Body of pancreas (tissue), 4 donors: ENCODE results near the gene SOST. TPM values are rescaled to one million over a fixed set of nuclear protein-coding genes. Genes with fewer than 3 reads are reported as not detected.

ENCODE experiments used
- ATAC-seq: fragments of 150-250 bp; one replicate; pipeline ENCODE4 v1.9.1; 2016
- DNase-seq, 4 donors: peaks; one replicate each; pipeline ENCODE4 v3.0.0-alpha.2; 2019
- H3K27ac ChIP-seq, 4 donors: fragments of 200-600 bp; sonication (generic); 1 replicate in 3 of 4; 2 replicates in 1 of 4; pipeline versions ENCODE4 v1.5.1 to v1.6.1; 2016 to 2019; ENCODE audit warnings: mild to moderate bottlenecking in 1 of 4, mixed read lengths in 1 of 4, moderate library complexity in 1 of 4
- H3K27me3 ChIP-seq, 2 donors: fragments of 200-600 bp; sonication (generic); one replicate each; pipeline ENCODE4 v1.6.0; 2016; ENCODE audit warnings: mild to moderate bottlenecking in 1 of 2
- H3K36me3 ChIP-seq, 2 donors: fragments of 200-600 bp; sonication (generic); replicated peaks in 1 of 2; 2 replicates each; pipeline ENCODE4 v1.5.1; 2016; ENCODE audit warnings: low read depth in 2 of 2; ENCODE audit not compliant: insufficient read depth in 1 of 2
- H3K4me1 ChIP-seq: fragments of 200-600 bp; sonication (generic); one replicate; pipeline ENCODE4 v1.6.0; 2016
- H3K4me3 ChIP-seq, 2 donors: fragments of 200-600 bp; sonication (generic); 1 replicate in 1 of 2; 2 replicates in 1 of 2; pipeline ENCODE4 v1.5.1; 2016 to 2019
- H3K9me3 ChIP-seq, 3 donors: fragments of 200-600 bp; sonication (generic); 1 replicate in 2 of 3; 2 replicates in 1 of 3; pipeline ENCODE4 v1.5.1; 2016
- CTCF ChIP-seq, 7 experiments: fragments of 450-650 bp in 4 of 7; fragments of 200-600 bp in 3 of 7; sonication (generic) in 3 of 7; IDR thresholded peaks; one replicate each; pipeline ENCODE4 v1.5.1; 2016 to 2019; ENCODE audit warnings: antibody characterized with exemption in 7 of 7
- POLR2A ChIP-seq, 3 donors: fragments of 450-650 bp; IDR thresholded peaks; one replicate each; pipeline ENCODE4 v1.6.1; 2016; ENCODE audit warnings: antibody characterized with exemption in 3 of 3, mild to moderate bottlenecking in 2 of 3
- WGBS, 2 donors: methylation state at CpG; one replicate each; pipeline ENCODE4 v1.1.5; 2017; 5-methylcytosine and 5-hydroxymethylcytosine counted together
- intact Hi-C: fragments of 100-400 bp; cut with DNase I; formaldehyde crosslinking; loops from one replicate; pipeline ENCODE4 v1.15.1; 2023
- total RNA-seq, 2 donors: library from RNA; depleted of rRNA; stranded (reverse); fragments of >200 nt; gene quantifications; one replicate each; pipeline ENCODE4 v1.1.0, GENCODE V29; 2016

Gene SOST
- total RNA-seq, 2 donors from 2014 or later = not detected

- intact Hi-C loops = no loop called here
- TF ChIP-seq POLR2A (IDR thresholded peaks at IDR 0.05) = no peak
- no peak for TF ChIP-seq CTCF (IDR thresholded peaks at IDR 0.05)
- Histone ChIP-seq H3K27ac (no peak overlapping the region), H3K27me3 (no peaks in the 10 kb centered on the region), H3K36me3 (no peaks in the 10 kb centered on the region), H3K9me3 (no peaks in the 10 kb centered on the region), H3K4me3 (no peak overlapping the region), H3K4me1 (no peaks in the 10 kb centered on the region)
- DNase-seq (no peak), ATAC-seq (no peak)
- WGBS, 2 donors = 61 to 67% methylated on average over 2 of the region's 2 CpGs
These were observed 20.9 kb downstream of the SOST start for GRCh38 chr17:43737722-43738121.

- DNase-seq (no peak), ATAC-seq (no peak)
- 77 to 88% methylated on average over 2 of the region's 2 CpGs for WGBS, 2 donors
- no peak overlapping the region for H3K27ac ChIP-seq
- intact Hi-C loops = no loop called here
- no peak for TF ChIP-seq CTCF (IDR thresholded peaks at IDR 0.05)
- no peak for TF ChIP-seq POLR2A (IDR thresholded peaks at IDR 0.05)
- no peaks in the 10 kb centered on the region for H3K36me3 ChIP-seq
- no peaks in the 10 kb centered on the region for H3K4me1 ChIP-seq
- H3K27me3 ChIP-seq = no peaks in the 10 kb centered on the region
- no peaks in the 10 kb centered on the region for H3K9me3 ChIP-seq
- H3K4me3 ChIP-seq = no peak overlapping the region
These were observed 22.2 kb downstream of the SOST start for GRCh38 chr17:43736389-43736788.

GRCh38 chr17:43734376-43734775, 24.2 kb downstream of the SOST start:
- Histone ChIP-seq H3K27me3 (no peaks in the 10 kb centered on the region), H3K4me1 (no peaks in the 10 kb centered on the region), H3K4me3 (no peak overlapping the region), H3K36me3 (no peaks in the 10 kb centered on the region), H3K27ac (no peak overlapping the region), H3K9me3 (no peaks in the 10 kb centered on the region)
- TF ChIP-seq POLR2A (IDR thresholded peaks at IDR 0.05) (no peak), CTCF (IDR thresholded peaks at IDR 0.05) (no peak)
- 54 to 56% methylated on average over 5 of the region's 5 CpGs for WGBS, 2 donors
- ATAC-seq (no peak), DNase-seq (no peak)
- intact Hi-C loops = no loop called here

- no peak for ATAC-seq
- TF ChIP-seq POLR2A (IDR thresholded peaks at IDR 0.05) = no peak
- TF ChIP-seq CTCF (IDR thresholded peaks at IDR 0.05) = no peak
- 70 to 73% methylated on average over 1 of the region's 1 CpG for WGBS, 2 donors
These were observed 24.6 kb downstream of the SOST start for GRCh38 chr17:43733956-43734355.

GRCh38 chr17:43732958-43733357, 25.6 kb downstream of the SOST start:
- ATAC-seq (no peak), DNase-seq (no peak)
- no peaks in the 10 kb centered on the region for H3K36me3 ChIP-seq
- intact Hi-C loops = no loop called here
- H3K27ac ChIP-seq = no peak overlapping the region
- H3K27me3 ChIP-seq = no peaks in the 10 kb centered on the region
- 93 to 98% methylated on average over 2 of the region's 2 CpGs for WGBS, 2 donors
- H3K9me3 ChIP-seq = no peaks in the 10 kb centered on the region
- no peak overlapping the region for H3K4me3 ChIP-seq
- TF ChIP-seq CTCF (IDR thresholded peaks at IDR 0.05) (no peak), POLR2A (IDR thresholded peaks at IDR 0.05) (no peak)
- H3K4me1 ChIP-seq = no peaks in the 10 kb centered on the region

More at GRCh38 chr17:43733956-43734355, 24.6 kb downstream of the SOST start:
- Histone ChIP-seq H3K27me3 (no peaks in the 10 kb centered on the region), H3K27ac (no peak overlapping the region), H3K36me3 (no peaks in the 10 kb centered on the region), H3K4me3 (no peak overlapping the region), H3K4me1 (no peaks in the 10 kb centered on the region), H3K9me3 (no peaks in the 10 kb centered on the region)
- intact Hi-C loops = no loop called here
- no peak for DNase-seq
